GM12873 (cell line): ENCODE measurements around the gene CAPN13.

Source experiments
- CTCF ChIP-seq: IDR thresholded peaks from 2 replicates; pipeline ENCODE4 v1.5.1; 2012; ENCODE audit warnings: low read depth, mild to moderate bottlenecking, moderate library complexity, low read length, control low read depth; ENCODE audit not compliant: insufficient read depth; ENCODE audit errors: missing control alignments

CAPN13 gene

DNA sequence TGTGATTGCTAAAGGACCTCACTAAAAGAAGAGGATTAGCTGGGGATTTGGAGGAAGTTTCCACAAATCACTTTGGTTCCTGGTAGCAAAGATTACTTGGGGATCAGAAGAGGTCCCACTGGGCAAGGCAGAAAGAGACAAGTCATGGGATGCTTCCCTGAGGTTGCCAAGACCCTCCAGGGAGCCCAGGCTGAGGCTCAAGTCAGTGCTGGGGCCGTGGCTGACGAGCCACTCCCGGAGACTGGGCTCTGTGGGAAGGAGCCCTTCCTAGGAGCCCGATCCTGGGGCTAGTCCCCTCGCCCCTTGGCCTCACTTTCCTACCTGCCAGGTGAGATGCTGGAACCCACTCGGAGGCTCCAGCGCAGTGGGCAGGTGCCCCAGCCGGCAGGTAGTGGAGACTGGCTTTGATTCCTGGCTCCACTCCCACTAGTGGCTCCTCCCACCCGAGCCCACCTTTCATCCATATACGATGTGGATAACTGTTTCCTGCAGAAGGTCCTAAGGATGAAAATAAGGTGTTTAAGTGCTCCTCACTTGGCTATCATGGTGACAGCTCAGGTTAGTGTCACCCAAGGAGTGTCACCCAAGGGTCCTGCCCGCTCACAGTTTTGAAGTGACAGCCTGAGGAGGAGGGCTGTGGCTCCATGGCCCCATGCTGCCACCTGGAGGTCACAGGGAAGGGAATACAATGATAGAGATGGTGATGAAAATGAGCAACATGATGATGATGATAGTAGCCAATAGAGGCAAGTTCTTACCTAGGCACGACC lies 100.5 kb downstream of the CAPN13 start:
- TF ChIP-seq CTCF: peak; percentile 84

GRCh38 chr2:30705711-30706533 lies 101.3 kb downstream of the CAPN13 start:
- no peak for TF ChIP-seq CTCF

DNA sequence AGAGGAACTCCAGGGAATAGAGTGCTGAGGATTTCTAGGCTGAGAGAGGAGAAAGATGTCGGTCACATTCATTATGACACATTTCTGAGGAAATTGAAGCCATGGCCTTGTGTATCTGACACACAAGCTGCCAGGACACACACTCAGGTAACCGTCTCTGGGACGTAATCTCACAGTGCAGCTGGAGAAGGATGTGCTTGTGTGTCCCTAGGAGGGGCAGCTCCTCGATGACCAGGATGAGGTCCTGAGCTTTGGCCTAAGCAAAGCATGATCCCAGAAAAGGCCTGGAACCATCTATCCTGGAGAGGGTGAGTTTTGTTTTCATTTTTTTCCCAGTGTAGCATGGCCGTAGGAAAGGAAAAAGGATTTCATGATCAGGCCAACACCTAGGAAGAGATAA lies 102.2 kb downstream of the CAPN13 start:
- no peak for TF ChIP-seq CTCF

DNA sequence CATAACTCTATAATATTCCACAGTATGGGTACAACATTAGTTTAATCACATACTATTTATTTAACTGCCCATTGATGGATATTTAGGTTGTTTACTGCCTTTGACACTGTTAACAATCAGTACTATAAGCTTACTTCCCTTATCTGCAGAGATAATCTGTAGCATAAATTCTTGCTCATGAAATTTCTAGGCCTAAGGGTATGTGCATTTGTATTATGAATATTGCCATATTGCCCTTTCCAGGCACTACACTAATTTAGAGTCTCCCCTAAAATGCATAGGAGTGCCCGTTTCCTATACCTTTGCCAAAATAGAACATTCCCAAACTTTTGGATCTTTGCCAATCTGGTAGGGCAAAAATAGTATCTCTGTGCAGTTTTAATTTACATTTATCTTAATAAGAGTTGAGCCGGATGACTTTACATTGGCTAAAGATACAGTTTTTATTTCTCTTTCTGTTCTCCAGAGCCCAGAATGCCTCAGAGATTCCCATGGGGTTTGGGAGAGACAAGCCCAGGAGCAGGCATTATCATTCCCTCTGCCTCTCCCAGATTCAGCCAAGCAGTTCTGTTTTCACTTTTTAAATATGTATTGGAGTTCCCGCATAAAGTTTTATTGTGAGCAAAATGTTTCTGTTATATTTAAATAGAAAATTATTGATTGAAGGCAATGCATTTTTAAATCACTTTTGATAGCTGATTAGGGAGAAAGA lies 102.8 kb downstream of the CAPN13 start:
- no peak for TF ChIP-seq CTCF

DNA sequence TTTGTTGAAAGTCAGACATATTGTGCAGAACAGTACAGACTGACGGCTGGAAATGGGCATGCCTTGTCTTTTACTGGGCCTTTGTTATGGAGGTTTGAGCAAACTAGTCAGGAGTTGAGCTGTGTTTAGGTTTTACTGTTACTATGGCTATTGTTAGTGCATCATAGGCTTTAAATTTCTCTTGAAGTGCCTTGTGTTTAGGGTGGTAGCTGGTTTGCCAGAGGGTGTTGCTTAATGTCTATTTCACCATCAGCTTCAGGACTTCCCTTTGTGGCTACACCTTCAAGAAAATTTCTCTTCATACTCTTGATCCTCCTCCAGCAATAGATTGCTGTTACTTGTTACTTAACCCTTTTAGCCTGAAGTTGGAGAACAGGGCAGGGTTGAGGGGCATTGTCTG lies 104.6 kb downstream of the CAPN13 start:
- TF ChIP-seq CTCF: no peak

GRCh38 chr2:30701782-30702181 lies 105.5 kb downstream of the CAPN13 start:
- TF ChIP-seq CTCF: no peak
